HL-60/S4 treated with retinoic acid at 250 ng/mL for 4 days and 3 days (cell line): Measurements from ENCODE around the gene FXYD5.

Experiments used
- in situ Hi-C: fragments of 300-500 bp; cut with MboI; formaldehyde crosslinking; loops from 2 replicates; pipeline ENCODE4 v1.7.0; 2022; ENCODE audit warnings: low sequenced_read_pairs

FXYD5 gene

DNA sequence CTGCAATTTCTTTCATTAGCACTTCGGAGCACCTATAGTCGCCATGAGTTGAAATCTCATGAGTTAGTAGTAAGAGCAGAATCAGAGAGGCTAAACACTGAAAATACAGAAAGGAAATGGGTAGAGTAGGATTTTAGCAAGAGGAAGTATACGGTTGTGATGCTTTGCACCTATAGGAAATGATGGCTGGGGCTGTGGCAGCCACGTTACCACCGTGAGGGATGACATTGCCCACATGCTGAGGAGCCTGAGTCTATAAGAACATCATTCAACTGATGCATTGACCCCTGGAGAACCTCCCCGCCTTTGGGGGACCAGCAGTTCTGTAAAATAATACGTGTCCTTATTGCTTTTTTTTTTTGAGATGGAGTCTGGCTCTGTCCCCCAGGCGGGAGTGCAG lies 53.6 kb downstream of the FXYD5 start:
- in situ Hi-C loops = no loop called here

GRCh38 chr19:35209646-35210045 lies 55.1 kb downstream of the FXYD5 start:
- in situ Hi-C loops = no loop called here

GRCh38 chr19:35211545-35212230 lies 57.2 kb downstream of the FXYD5 start:
- in situ Hi-C loops = no loop called here

- in situ Hi-C loops = no loop called here
Measured at GRCh38 chr19:35212241-35212640, 57.7 kb downstream of the FXYD5 start.

- in situ Hi-C loops = no loop called here
Measured at GRCh38 chr19:35213663-35214632, 59.4 kb downstream of the FXYD5 start.

DNA sequence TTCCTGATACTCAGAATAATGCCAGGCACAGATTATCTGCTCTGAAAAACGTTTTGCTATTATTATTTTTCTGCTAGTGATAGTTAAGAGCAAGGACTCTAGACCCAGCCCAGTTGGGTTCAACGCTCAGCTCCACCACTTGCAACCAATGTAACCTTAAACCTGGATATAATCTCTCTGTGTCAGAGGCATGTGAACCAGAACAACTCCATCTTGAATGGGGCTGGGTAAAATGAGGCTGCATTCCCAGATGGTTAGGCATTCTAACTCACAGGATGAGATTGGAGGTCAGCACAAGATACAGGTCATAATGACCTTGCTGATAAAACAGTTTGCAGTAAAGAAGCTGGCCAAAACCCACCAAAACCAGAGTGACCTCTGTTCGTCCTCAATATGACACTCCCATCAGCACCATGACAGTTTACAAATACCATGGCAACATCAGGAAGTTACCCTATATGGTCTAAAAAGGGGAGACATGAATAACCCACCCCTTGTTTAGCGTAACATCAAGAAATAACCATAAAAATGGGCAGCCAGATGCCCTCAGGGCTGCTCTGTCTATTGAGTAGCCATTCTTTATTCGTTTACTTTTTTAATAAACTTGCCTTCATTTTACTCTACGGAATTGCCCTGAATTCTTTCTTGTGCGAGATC lies 60.4 kb downstream of the FXYD5 start:
- in situ Hi-C loops = no loop called here

DNA sequence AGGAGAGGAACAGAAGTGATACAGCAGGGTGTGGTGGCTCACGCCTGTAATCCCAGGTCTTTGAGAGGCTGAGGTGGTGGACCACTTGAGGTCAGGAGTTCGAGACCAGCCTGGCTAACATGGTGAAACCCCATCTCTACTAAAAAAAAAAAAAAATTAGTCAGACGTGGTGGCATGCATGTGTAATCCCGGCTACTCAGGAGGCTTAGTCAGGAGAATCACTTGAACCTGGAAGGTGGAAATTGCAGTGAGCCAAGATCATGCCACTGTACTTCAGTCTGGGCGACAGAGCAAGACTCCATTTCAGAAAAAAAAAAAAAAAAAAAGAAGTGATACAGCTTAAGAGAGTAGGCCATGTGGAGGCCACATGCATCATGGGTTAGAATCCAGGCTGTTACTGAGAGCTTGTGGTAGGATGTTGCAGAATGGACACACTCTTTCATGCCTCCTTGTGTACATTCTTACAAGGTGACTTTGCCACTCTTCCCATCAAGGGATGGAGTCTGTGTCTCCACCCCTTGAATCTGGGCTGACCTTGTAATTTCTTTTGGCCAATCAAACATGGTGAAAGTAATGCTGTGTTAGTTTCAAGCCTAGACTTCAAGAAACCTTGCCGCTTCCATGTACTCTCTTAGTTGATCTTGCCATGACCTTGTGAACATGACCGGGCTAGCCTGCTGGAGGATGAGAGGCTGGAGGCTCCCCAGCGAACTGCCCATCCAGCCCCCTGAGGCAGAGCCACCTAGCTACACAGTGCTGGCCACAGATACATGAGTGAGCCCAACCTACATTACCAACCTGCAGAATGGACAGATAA lies 61.7 kb downstream of the FXYD5 start:
- in situ Hi-C loops = no loop called here

DNA sequence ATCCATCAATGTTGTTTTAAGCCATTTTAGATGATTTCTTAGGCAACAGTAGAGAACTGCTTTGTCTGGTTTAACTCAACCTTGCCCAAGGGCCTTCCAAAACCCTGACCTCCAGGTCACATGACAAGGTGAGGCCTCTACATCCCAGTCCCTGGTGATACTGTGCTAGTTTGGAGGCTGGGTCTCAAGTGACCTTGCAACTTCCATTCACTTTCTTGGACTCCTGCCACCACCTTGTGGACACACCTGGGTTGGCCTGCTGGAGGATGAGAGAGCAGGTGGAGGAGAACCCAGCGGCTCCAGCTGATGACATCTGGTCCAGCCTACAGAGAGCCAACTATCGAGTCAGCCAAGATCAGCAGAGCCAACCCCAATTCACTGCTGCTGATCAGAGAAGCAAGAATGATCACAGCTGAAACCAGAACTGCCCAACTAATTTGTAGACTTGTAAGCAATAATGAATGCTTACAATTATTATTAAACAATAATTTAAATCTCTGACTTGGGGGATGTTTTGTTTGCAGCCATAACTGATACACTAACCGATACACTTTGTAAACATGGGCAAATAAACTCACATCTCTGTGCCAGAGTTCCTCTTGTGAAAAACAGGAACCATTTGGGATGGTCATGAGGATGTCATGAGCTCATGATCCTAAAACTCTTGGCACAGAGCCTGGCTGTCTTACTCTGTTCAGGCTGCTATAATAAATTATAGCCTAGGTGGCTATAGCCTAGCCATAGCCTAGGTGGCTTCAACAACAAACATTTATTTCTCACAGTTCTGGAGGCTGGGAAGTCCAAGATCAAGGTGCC lies 62.5 kb downstream of the FXYD5 start:
- in situ Hi-C loops = no loop called here

DNA sequence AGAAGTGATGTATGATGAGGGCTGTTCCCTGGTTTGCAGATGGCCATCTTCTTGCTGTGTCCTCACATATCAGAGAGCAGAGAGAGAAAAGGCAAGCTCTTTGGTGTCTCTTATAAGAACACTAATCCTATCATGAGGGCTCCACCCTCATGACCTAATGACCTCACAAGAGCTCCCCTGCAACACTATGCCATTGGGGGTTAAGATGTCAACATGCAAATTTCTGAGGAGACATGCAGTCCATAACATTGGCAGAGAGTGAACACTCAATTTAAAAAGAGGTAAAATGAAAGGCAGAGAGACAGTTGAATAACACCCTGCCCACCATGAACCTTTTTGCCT lies 63.1 kb downstream of the FXYD5 start:
- in situ Hi-C loops = no loop called here

DNA sequence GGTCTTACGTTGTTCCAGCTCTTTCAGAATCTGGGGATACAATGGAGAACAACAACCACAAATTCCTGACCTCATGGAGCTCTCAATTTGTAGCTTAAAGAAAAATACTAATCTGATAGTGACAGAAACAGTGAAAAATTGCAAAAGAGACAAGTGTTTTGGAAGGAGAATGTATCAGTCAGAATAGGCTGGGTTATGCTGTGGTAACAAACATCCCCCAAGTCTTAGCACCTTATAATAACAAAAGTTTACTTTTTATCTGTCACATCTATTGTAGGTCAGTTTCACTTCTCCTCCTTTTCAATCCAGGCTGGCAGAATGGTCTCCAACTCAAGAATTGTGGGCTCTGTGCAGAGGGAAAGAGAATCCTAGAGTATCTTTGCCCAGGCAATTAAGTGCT lies 64.5 kb downstream of the FXYD5 start:
- in situ Hi-C loops = no loop called here
